Heart left ventricle (tissue), 16 donors: ENCODE data around the gene FBXO42. TPM values are rescaled to one million over a fixed set of nuclear protein-coding genes. Genes with fewer than 3 reads are reported as not detected.
A peak's percentile ranks its signal among the peaks of the same experiment; 100 is the strongest.

Source experiments
- ATAC-seq, 4 donors: fragments of 200-7000 bp; cut with Tn5 transposase; one replicate each; pipeline ENCODE4 v1.9.1; 2020 to 2022; ENCODE audit warnings: moderate library complexity in 4 of 4, mild to moderate bottlenecking in 3 of 4, moderate number of reproducible peaks in 1 of 4
- DNase-seq, 5 donors: peaks; one replicate each; pipeline ENCODE4 v3.0.0-alpha.2; 2020
- H3K27ac ChIP-seq, 12 donors: fragments of 200-600 bp; sonication (generic) in 4 of 12; one replicate each; pipeline versions ENCODE4 v1.5.0 to v1.8.0; 2016 to 2022; ENCODE audit warnings: mild to moderate bottlenecking in 2 of 12
- H3K27me3 ChIP-seq, 9 donors: fragments of 200-600 bp; sonication (generic) in 2 of 9; one replicate each; pipeline versions ENCODE4 v1.5.1 to v1.8.0; 2016 to 2022; ENCODE audit warnings: mild to moderate bottlenecking in 3 of 9
- H3K36me3 ChIP-seq, 9 donors: fragments of 200-600 bp; sonication (generic) in 2 of 9; one replicate each; pipeline versions ENCODE4 v1.5.0 to v1.8.0; 2018 to 2022; ENCODE audit warnings: mild to moderate bottlenecking in 2 of 9
- H3K4me1 ChIP-seq, 12 donors: fragments of 200-600 bp; sonication (generic) in 4 of 12; one replicate each; pipeline versions ENCODE4 v1.5.0 to v1.8.0; 2016 to 2022; ENCODE audit warnings: mild to moderate bottlenecking in 3 of 12
- H3K4me3 ChIP-seq, 12 donors: fragments of 200-600 bp; sonication (generic) in 4 of 12; one replicate each; pipeline versions ENCODE4 v1.5.0 to v1.8.0; 2017 to 2022; ENCODE audit warnings: mild to moderate bottlenecking in 9 of 12, moderate library complexity in 4 of 12
- H3K9me3 ChIP-seq, 12 donors: fragments of 200-600 bp; sonication (generic) in 4 of 12; one replicate each; pipeline versions ENCODE4 v1.5.0 to v1.8.0; 2016 to 2022; ENCODE audit warnings: mild to moderate bottlenecking in 1 of 12
- CTCF ChIP-seq, 12 donors: fragments of 200-600 bp; sonication (generic) in 4 of 12; IDR thresholded peaks; one replicate each; pipeline versions ENCODE4 v1.5.0 to v1.8.0; 2018 to 2022; ENCODE audit warnings: antibody characterized with exemption in 12 of 12, mild to moderate bottlenecking in 5 of 12
- POLR2A ChIP-seq, 2 donors: fragments of 450-650 bp; IDR thresholded peaks; one replicate each; pipeline ENCODE4 v1.6.1; 2017; ENCODE audit warnings: antibody characterized with exemption in 2 of 2, mild to moderate bottlenecking in 2 of 2, moderate library complexity in 2 of 2
- WGBS, 4 donors: extraction: QIAGEN DNeasy Blood & Tissue Kit in 2 of 4; methylation state at CpG; one replicate each; pipeline versions ENCODE4 v1.1.5 to v1.1.7; 2013 to 2018; 5-methylcytosine and 5-hydroxymethylcytosine counted together
- intact Hi-C, 10 donors: fragments of 100-400 bp; cut with DNase I; formaldehyde crosslinking; loops; one replicate each; pipeline versions ENCODE4 v1.11.1 to v1.14.2; 2022
- polyA plus RNA-seq, 2 donors: library from polyadenylated mRNA; stranded (reverse); fragments of 200-250 nt; gene quantifications; one replicate each; pipeline ENCODE4 v1.2.3, GENCODE V29; 2013
- total RNA-seq, 9 donors: library from RNA; depleted of rRNA in 2 of 9; stranded (reverse); fragments of >200 nt in 2 of 9; fragmentation: NEBNext Ultra II Directional in 3 of 9; extraction: Animal tissue kit (Norgen Biotek cat#: 25700) in 3 of 9; gene quantifications; one replicate each; pipeline versions ENCODE4 v1.1.0 to v1.2.4, GENCODE V29; 2016 to 2023
- donor health status: ischemic (EF 13 %, LVEDD 7.1; RV severe dilation, severe dysfunction).
- donor health status: healthy with polysubstance abuse.
- donor health status: DM: no; HTN: yes; CAD: no.
- donor health status: DM: no; HTN: no; CAD: no.
- donor health status: ischemic (EF 25% LVEDD 6.9; RV normal size, moderate dysfunction).
- donor health status: ischemic (EF 25% LVEDD 5.7; RV mildly dilated, moderate dysfunction).
- donor health status: healthy.
- donor health status: DM: yes; HTN: yes; CAD: no.
- donor health status: ischemic (EF 35%, LVEDD 5.7; RV mildly dilated, moderate dysfunction).
- donor health status: nonischemic (EF 11% LVEDD 7.7; RV severe dilation, severe dysfunction).
- donor health status: DM: yes; HTN: yes; CAD: no.
- donor health status: PGD.
- donor health status: ischemic (EF 29% LVEDD 5.4; RV normal size, mild dysfunction).
- donor health status: nonischemic (EF 23%, LVEDD 6.1; RV moderate dilation, normal function).

FBXO42 gene
- total and polyA plus RNA-seq, 11 donors = 11.0 to 44.4 (median 20.1) TPM

DNA sequence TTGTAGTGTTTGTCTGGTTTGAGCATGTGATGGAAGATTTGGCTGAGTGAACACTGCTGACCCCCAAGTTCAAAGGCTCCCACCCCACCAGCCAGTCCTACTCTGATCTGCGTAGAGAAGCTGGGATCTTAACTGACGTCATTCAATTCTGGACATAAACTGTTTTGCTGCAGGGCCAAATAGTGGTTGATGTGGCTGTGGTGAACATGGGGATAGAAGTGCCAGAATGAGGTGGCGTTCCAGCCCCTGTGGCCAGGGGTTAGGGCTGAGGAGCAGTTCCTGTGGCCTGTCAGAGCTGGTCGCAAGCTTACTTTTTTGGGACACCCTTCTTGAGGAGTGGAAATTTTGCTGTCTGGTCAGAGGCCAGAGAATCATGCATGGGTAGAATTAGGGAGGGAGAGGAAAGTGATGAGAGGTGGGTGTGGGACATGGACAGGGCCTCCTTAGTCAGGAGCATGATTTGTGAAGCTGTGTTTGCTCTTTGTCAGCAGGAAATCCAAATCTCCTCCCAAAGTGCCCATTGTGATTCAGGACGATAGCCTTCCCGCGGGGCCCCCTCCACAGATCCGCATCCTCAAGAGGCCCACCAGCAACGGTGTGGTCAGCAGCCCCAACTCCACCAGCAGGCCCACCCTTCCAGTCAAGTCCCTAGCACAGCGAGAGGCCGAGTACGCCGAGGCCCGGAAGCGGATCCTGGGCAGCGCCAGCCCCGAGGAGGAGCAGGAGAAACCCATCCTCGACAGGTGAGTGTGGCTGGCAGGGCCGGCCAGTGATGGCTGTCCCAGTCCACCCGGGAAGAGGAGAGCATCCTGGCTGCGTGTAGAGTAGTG is 40.7 kb upstream of the FBXO42 start:
- H3K9me3 ChIP-seq = no peaks in the 10 kb centered on the region
- H3K36me3 ChIP-seq = peaks cover 0 to 59% (median 41%) of the 10 kb centered on the region in 9 donors
- DNase-seq (no peak), ATAC-seq (peak in 3 of 4 donors; percentile 4 to 23 (median 13))
- H3K27ac ChIP-seq = peak overlapping the region in 1 of 12 donors; percentile 9
- WGBS, 4 donors = 57 to 68% (median 62%) methylated on average over 19 to 21 of the region's 21 CpGs
- intact Hi-C loops = no loop called here
- TF ChIP-seq POLR2A (IDR thresholded peaks at IDR 0.05) = no peak
- TF ChIP-seq CTCF (IDR thresholded peaks at IDR 0.05) = no peak
- no peaks in the 10 kb centered on the region for H3K27me3 ChIP-seq
- no peak overlapping the region for H3K4me3 ChIP-seq
- peaks cover 0 to 70% (median 52%) of the 10 kb centered on the region in 12 donors for H3K4me1 ChIP-seq

DNA sequence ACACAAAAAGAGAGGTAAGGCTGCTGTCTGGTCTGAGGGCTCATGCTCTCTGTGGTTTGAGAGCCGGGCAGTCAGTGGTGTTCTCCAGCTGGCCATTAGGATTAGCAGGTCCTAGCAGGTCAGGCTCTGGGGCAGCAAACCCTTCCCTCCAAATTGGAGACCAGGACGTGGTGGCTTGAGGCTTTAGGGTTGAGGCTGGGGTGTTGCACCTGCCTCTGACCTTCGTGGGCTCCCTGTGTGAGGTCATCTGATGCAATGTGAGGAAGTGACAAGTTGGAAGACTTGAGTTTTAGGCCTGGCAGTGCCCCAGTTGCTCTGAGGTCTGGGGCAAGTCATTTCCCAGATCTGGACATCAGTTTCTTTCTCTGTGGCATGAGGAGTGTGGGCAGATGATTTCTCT is 39.1 kb upstream of the FBXO42 start:
- Histone ChIP-seq H3K4me3 (no peak overlapping the region), H3K27me3 (no peaks in the 10 kb centered on the region), H3K4me1 (peaks cover 0 to 74% (median 59%) of the 10 kb centered on the region in 12 donors), H3K36me3 (peaks cover 0 to 44% (median 32%) of the 10 kb centered on the region in 9 donors), H3K27ac (peak overlapping the region in 1 of 12 donors; percentile 42), H3K9me3 (no peaks in the 10 kb centered on the region)
- DNase-seq = no peak
- WGBS, 4 donors = 54 to 63% (median 59%) methylated on average over 3 of the region's 3 CpGs
- intact Hi-C loops = no loop called here
- no peak for ATAC-seq
- TF ChIP-seq CTCF (IDR thresholded peaks at IDR 0.05) (no peak), POLR2A (IDR thresholded peaks at IDR 0.05) (no peak)

- Histone ChIP-seq H3K36me3 (peaks cover 0 to 4% (median 0%) of the 10 kb centered on the region in 9 donors), H3K9me3 (no peaks in the 10 kb centered on the region), H3K4me3 (peak overlapping the region in 7 of 12 donors; percentile 11 to 47 (median 29)), H3K27me3 (no peaks in the 10 kb centered on the region), H3K4me1 (peaks cover 0 to 85% (median 63%) of the 10 kb centered on the region in 12 donors), H3K27ac (peak overlapping the region in 11 of 12 donors; percentile 14 to 81 (median 60))
- peak in 2 of 4 donors; percentile 5 to 29 for ATAC-seq
- intact Hi-C loops = no loop called here
- 52 to 61% (median 59%) methylated on average over 14 of the region's 14 CpGs for WGBS, 4 donors
- TF ChIP-seq POLR2A (IDR thresholded peaks at IDR 0.05) (no peak), CTCF (IDR thresholded peaks at IDR 0.05) (no peak)
- no peak for DNase-seq
These were observed 35.2 kb upstream of the FBXO42 start for GRCh38 chr1:16387201-16388188.
